Stimulated activated CD4-positive, alpha-beta T cell treated with anti-CD3 and anti-CD28 coated beads, Interleukin-12 subunit alpha, Interleukin-12 subunit beta, amount 100 ng/mL, for 24 hours (primary cell): Measurements from ENCODE around the gene GPC1.

Experiments used
- DNase-seq, 2 experiments: peaks; one replicate each; pipeline ENCODE4 v3.0.0-alpha.2; 2020; ENCODE audit warnings: low read depth in 2 of 2

The GPC1 gene

DNA sequence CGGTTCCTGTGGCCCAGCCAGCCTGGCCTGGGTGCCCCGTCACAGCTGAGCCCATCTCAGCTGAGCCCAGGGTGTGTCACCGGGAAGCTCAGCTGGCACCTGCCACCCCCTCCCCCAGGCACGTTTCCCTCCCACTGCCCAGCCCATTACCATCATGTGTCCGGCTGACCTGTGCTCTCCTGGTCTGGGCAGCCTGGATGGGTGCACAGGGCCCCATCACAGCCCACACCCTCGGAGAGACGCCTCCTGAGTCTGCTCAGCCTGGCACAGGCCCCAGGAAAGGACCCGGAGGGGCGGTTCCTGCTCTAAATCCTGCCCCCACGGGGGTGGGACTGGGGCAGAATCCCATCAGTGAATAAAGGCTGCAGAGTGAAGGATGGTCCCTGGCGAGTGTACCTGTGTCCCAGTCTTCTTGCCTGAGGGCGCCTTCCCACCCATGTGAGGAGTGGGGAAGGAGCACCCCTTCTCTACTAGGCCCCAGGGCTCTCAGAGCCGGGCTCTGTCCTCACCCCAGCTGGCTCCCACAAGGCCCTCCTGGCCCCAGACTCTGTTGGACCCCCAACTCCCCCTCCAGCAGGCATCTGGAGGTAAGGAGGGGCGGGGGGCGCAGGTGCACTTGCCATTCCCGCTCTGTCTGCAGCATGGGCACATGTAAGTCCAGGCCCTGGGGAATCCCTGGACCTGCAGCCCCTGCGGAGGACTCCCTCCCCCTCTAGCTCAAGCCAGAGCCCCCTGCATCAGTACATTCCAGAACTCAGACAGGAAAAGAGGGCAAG, 21.2 kb downstream of the GPC1 start:
- DNase-seq = no peak

- no peak for DNase-seq
These were observed 22.0 kb downstream of the GPC1 start for GRCh38 chr2:240457223-240458043.

DNA sequence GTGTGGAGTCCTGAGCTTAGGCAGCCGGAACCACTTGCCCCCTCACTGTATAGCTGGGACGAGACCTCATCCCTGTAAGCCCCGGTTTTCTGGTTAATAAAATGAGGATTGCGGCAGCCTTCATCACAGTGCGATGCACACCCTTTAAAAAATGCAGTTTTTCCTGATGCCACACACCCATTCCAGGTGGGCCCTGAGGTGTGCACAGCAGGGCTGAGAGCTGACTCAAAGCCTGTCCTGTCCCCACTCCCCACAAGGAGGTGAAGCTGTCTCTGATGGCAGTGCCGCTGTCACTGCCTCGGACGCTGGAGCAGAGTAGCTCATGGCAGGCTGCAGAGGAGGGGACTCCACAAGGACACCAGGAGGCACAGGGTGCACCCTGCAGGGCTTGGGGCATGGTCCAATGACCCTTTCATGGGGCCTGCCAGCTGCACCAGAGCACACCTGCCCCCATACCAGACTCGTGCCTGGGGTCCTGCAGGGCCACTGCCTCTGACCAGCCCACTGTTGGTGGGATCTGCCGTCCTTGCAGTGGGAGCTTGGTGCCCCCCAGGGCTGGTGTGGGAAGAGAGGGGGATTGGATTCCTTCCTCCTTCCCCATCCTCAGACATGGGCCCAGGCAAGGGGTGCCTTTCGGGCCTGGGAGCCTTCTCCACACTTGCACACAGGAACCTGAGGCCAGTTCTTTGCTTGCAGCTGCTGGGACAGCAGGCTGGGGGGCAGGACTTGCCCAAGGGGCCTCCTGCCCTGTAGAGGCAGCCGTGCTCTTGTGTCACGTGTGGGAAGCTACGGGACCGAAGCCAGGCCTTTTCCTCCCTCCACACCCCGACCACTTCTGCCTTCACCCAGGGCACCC, 22.8 kb downstream of the GPC1 start:
- DNase-seq = no peak

- no peak for DNase-seq
These were observed 23.5 kb downstream of the GPC1 start for GRCh38 chr2:240458900-240459391.

GRCh38 chr2:240459401-240460252, 24.2 kb downstream of the GPC1 start:
- no peak for DNase-seq

DNA sequence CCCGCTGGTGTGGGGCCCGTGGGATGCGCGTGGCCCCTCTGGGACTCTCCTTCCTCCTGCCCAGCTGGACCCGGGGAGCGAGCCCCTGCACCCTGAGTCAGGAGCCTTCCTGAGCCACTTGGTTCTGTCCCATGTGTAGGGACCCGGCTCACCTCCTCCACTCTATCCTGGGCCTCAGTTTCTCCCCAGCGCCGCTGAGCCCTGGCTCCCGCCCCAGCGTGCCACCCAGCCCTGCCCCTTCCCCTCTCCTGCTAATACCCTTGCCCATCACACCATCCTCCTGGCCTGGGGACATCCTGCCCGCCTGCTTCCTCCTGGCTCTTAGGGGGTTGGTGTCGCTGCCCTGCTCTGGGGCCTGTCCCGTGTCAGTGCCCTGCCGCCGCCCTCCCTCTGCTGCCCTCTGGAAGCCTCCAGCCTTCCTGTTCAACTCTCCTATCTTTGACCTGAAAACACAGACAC, 24.8 kb downstream of the GPC1 start:
- DNase-seq = no peak

- no peak for DNase-seq
These were observed 25.4 kb downstream of the GPC1 start for GRCh38 chr2:240460781-240461431.

GRCh38 chr2:240461471-240462072, 26.1 kb downstream of the GPC1 start:
- no peak for DNase-seq

GRCh38 chr2:240462073-240462706, 26.7 kb downstream of the GPC1 start:
- DNase-seq = no peak

DNA sequence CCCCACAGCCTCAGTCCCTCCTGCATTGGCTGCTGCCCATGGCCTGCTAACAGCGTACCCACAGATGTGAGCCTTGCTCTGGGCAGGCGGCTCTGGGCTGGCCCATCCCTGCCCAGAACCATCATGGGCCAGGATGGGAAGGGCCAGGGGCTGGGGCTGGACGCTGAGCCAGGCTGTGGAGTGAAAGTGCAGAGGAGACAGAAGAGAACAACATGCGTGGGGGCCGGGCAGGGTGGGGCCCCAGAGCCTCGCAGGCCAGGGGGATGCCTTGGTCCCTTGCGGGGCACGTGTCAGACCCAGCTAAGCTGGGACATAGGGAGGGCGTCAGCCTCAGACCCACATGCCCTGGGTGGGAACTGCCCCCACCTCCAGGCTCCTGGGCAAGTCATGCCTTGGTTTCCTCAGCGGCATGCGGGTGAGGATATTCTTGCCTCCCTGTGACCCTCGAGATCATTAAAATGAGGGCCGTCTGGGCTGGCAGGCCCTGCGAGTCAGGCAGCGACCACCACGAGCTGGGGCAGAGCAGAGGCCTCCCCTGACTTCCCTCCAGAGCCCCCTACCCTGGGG, 27.3 kb downstream of the GPC1 start:
- no peak for DNase-seq

GRCh38 chr2:240463274-240463865, 27.9 kb downstream of the GPC1 start:
- no peak for DNase-seq

DNA sequence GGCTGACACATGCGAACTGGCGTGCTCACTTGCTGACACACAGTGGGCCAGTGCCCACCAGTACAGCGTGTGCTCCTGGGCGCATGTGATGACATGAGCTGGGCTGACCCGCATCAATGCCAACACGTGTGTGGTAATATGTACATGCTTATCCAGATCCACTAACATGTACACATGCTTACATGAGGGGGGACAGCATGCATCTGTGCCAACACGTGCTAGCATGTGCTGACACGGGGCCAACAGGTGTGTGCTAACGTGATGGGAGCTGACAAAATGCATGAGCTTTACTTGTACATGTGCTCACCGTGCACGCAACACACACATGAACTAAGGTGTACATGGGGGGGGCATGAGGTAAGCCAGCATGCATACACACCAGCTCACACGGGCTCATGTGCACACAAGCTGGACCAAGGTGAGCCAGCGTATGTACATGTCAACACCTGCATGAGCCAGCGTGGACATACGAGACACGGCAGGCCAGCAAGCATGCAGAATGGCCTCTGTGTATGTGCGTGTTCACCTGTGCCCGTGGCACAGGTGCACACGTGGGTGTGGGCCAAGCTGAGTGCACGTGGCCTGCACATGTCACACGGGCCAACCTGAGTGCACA, 28.5 kb downstream of the GPC1 start:
- DNase-seq = no peak

- no peak for DNase-seq
These were observed 29.2 kb downstream of the GPC1 start for GRCh38 chr2:240464514-240465241.

DNA sequence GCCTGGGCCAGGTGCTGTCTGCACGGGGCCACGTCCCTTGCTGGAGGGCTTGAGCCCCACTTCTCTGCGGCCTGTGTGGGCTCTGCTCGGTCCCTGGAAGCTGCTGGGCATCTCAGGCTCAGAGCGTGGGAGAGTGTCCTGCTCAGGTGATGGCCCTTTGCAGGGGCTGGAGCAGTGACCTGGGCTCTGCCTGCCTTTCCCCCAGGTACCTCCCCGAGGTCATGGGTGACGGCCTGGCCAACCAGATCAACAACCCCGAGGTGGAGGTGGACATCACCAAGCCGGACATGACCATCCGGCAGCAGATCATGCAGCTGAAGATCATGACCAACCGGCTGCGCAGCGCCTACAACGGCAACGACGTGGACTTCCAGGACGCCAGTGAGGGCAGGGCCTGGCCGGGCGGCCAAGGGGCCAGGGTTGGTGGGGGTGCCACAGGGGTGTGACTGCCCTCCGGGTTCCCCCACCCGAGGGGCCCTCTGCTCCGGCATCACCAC, 29.9 kb downstream of the GPC1 start:
- no peak for DNase-seq

DNA sequence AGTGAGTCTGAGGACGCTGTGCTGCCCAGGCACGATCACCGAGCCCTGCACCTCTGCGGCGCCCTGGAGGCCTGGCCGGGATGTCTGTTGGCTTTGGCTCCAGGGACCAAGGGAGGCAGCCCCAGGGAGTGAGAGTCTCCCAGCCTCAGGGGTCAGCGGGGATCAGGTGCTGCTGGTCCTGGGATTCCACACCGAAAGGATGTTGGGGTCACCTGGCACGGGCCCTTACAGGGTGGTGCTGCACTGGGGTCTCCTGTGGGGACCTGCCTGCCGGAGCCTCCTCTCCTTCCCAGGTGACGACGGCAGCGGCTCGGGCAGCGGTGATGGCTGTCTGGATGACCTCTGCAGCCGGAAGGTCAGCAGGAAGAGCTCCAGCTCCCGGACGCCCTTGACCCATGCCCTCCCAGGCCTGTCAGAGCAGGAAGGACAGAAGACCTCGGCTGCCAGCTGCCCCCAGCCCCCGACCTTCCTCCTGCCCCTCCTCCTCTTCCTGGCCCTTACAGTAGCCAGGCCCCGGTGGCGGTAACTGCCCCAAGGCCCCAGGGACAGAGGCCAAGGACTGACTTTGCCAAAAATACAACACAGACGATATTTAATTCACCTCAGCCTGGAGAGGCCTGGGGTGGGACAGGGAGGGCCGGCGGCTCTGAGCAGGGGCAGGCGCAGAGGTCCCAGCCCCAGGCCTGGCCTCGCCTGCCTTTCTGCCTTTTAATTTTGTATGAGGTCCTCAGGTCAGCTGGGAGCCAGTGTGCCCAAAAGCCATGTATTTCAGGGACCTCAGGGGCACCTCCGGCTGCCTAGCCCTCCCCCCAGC, 30.5 kb downstream of the GPC1 start:
- no peak for DNase-seq

DNA sequence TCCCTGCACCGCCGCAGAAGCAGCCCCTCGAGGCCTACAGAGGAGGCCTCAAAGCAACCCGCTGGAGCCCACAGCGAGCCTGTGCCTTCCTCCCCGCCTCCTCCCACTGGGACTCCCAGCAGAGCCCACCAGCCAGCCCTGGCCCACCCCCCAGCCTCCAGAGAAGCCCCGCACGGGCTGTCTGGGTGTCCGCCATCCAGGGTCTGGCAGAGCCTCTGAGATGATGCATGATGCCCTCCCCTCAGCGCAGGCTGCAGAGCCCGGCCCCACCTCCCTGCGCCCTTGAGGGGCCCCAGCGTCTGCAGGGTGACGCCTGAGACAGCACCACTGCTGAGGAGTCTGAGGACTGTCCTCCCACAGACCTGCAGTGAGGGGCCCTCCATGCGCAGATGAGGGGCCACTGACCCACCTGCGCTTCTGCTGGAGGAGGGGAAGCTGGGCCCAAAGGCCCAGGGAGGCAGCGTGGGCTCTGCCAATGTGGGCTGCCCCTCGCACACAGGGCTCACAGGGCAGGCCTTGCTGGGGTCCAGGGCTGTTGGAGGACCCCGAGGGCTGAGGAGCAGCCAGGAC, 31.2 kb downstream of the GPC1 start:
- DNase-seq = no peak
